Activated T-cell treated with anti-CD3 and anti-CD28 coated beads for 4 hours (primary cell): ENCODE data around the gene ATG5.
"Not testable (repeated sequence)": the region's sequence is repeated elsewhere in the genome, so short reads cannot be mapped to it uniquely, and the experiment has no call there.

Experiments used
- DNase-seq: peaks from one replicate; pipeline ENCODE4 v3.0.0-alpha.2; 2020

The ATG5 gene

DNA sequence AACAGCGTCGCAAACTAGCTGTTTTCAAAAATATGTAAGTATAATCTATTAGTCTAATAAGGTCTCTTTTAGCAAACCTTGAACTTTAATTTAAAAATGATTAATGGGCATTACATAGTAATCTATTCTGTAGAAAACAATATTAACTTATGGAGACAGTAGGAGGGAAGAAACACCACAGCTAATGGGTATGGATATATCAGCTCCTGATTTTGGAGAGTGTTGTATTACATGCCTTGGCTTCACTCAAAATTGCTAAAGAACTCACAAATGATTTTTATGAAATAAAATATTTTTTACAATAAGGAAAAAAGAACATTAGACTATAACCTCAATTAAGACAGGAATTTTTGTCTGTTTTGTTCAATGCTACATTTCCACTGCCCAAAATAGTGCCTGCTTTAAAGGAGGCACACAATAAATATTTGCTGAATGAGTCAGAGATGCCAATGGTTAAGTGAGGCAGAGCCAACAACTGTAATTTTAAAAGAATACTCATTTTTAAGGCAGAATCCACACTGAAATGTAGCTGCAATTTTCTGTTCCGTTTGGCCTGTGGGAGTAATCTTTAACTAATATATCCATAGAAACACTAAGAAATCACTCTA lies 15.7 kb downstream of the ATG5 start:
- no peak for DNase-seq

DNA sequence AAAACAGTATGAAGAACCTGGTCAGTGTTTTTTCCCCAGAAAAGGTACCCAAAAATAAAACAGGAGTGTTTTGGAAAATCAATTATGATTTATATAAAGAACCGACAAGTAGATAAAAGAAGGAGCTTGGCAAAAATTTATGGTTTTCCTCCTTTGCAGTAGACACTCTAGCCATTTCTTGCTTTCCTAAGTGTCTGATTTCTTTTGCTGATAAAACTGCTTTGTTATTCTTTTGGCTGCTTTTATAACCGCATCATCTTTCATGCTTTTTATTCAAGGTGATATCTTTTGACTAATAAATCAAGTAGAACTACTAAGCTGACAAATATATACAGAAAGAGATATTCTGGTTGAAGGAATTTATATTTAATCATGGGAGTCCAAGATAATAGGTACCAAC lies 16.6 kb downstream of the ATG5 start:
- DNase-seq, result no peak

DNA sequence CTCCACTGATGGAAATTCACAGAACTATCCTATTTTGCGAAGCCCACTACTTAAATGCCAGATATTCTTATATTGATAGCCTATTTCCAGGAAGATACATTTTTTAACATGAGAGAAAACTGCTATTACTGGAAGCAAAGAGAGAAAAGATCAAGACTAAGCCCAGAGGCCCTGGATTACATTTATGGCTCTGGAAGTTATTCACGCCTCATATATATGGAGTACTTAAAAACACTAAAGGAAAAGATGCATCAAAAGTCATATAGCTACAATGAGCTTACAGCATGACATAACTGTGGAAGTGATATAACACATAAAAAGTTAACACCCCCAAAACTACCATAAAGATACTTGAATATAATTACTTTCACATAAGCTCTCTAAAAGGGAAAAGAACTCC lies 19.8 kb downstream of the ATG5 start:
- DNase-seq, result no peak

DNA sequence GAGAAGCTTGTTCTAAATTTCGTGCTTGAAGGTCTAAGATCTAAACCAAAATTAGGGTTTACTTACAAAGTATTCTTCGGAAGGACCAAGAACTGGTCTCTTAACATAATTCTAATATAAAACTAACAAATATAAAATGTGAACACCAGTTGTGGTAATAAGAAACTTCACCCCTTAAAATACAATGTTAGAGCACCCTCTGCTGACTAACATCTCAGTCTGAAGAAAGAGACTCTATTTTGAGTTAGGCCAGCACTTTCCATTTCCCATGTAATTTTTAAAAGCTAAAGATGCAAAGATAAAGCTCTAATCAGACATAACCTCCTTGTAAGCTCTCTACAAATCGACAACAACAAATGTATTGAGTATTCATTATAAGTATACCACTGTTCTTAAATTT lies 24.6 kb downstream of the ATG5 start:
- no peak for DNase-seq

DNA sequence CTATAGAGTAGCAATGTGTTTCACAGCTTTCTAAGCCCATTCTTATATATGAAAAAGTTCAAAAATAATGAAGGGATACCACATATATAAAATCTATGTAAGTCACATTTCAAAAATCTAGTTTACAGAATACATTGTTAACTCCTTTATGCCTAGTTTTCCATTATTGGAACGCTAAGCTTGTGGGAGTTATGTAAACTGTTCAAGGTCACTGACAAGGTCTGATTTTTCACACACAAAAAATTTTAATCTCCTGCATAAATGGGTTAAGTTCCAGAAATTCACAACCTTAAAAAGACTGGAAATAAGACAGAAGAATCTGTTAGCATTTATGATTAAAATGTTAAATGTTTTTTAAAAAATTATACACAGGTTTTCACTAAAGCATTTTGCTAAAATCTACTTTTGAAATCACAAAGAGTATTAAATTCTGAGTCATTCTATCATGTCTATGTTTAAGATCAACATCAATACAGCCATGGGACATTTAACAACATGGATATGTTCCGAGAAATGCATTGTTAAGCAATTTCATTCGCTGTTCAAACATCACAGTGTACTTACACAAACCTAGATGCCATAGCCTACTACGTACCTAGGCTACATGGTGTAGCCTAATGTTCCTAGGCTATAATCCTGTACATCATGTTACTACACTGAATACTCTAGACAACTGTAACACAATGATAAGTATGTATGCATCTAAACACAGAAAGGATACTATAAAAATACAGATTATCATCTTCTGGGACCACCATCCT lies 25.4 kb downstream of the ATG5 start:
- DNase-seq, result no peak

DNA sequence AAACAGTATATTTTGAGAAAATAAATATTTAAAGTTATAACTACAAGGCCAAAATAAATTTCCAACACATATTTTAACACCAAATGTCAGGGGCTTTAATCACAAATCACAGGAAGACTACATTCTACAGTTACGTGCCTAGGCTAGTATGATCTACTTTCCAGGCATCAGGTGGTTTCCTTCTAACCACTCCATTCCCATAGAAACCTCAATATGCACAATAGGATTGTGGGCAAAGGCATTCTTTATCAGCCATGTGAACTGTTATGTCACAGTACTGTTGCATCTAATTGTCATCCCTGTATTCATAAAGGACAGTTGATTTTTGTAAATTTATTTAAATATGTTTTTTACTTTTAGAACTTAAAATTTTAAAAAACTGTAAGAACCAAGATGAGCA lies 32.4 kb downstream of the ATG5 start:
- no peak for DNase-seq

DNA sequence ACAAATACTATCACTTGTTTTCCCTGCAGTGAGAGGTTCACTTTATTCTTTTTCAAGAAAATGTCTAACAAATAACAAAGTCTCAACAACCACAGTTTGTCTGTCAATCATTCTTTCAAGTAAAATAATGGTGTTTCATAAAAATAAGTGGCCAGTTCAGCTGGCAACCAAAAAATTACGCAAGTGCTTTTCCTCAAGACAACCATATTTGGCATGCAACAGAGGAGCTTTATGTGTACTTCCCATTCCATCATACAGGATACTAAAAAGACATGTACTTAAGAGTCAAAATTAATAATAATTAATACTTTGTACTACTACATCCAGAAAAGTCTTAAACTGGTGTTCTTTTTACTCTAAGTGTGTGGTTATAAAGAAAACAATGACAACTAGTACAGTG lies 34.6 kb downstream of the ATG5 start:
- no peak for DNase-seq

DNA sequence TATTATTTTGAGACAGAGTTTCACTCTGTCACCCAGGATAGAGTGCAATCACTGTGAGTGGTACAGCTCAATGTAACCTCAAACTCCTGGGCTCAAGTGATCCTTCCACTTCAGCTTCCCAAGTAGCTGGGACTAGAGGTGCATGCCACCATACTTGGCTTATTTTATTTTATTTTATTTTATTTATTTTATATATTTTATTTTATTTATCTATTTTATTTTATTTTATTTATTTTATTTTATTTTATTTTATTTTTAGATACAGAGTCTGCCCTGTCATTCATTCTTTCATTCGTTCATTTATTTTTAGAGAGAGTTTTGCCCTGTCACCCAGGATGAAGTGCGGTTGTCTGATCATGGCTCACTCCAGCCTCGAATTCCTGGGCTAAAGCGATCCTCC lies 35.5 kb downstream of the ATG5 start:
- DNase-seq, result no peak

DNA sequence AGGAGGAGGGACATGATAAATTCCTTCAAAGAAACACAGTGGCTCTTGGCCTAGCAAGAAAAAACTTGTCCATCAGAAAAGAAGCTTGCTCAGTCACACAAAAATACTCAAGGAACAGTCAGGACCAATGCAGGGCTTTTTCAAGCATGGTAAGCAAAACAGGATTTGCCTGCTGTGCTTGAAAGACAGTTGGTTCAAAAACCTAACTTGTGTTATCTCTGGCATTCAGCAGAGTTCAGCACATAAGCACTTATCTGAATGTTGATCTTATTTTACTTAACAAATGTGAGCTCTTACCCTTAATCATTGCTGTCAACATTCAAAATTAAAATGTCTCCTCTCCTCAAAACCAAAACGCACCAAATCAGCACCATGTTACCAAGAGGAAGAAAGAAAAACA lies 38.3 kb downstream of the ATG5 start:
- DNase-seq, result no peak

DNA sequence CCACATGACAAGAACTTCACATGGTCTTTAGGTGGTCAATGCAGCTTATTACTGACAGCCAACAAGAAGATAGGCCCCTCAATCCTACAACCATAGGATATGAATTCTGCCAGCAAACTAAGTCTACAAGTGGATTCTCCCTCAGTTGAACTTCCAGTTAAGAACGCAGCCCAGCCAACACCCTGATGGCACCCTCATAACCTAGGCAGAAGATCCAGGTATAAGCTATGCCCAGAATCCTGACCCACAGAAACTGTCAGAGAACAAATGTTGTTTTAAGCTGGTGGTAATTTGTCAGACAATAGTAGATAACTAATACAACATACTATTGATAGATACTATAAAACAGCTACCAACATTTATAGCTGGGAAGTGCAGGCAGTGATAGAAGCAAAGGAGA lies 38.8 kb downstream of the ATG5 start:
- DNase-seq, result no peak

DNA sequence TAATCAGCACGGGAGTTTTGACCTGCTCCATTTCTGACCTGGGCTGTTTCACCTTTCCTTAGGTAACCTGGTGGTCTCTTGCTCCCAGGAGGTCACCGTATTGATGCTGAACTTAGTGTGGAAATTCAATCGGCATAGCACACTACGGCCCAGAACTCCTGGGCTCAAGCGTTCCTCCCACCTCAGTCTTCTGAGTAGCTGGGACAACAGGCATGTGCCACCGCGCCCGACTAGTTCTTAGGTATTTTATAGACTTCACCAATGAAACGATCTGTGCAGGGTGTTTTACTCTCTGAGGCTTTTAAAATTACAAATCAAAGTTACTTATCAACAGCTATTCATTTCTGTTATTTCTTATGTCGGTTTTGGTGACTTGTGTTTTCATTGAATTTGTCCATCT lies 42.1 kb downstream of the ATG5 start:
- DNase-seq, result no peak

DNA sequence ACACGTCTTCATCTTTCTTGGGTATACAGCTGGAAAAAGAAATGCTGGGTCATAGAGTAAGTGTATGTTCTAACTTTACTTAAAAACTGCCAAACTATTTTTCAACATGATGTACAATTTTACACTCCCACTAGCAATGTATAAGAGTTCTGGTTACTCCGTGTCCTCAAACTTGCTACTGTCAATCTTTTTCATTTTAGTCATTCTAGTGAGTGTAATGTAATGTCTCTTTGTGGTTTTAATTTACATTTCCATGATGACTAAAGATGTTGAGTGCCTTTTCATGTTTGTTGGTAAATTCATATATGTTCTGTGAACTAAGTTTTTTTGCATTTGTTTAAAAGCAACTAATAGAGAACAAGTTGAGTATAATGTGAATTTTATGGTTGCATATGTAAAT lies 43.9 kb downstream of the ATG5 start:
- no peak for DNase-seq

DNA sequence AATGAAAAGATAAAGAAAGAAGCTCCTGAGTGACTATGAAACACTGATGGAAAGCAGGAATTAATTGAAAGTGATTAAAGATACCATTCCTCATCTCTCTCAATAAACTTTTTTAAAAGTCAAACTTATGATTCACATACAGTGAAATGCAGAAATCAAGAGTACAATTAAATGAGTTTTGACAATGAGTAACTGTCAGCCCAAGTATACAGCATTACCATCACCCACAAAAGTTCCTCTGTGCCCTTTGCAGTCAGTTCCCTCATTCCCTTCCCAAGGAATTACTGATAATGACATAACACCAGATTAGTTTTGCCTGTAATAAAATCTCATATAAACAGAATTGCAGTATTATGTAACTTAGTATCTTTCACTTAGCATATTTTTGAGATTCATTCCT lies 44.5 kb downstream of the ATG5 start:
- no peak for DNase-seq

DNA sequence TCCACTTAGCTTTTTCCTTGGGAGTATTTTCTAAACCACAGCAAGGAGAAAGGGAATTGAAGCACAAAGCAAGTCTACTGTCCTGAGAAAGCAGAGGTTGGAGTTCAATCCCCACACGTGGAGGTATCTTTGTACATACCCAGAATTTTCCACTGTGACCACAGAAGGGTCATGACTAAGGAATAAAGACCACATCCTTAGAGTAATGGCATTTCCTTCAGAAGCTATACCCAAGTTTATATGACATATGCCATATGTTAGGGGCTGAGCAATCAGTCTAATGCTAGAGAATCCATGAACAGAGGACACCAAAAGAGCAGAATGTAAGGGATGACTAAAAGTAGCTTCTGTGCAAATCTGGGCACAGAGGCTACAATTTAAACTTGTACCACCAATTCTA lies 46.4 kb downstream of the ATG5 start:
- no peak for DNase-seq

DNA sequence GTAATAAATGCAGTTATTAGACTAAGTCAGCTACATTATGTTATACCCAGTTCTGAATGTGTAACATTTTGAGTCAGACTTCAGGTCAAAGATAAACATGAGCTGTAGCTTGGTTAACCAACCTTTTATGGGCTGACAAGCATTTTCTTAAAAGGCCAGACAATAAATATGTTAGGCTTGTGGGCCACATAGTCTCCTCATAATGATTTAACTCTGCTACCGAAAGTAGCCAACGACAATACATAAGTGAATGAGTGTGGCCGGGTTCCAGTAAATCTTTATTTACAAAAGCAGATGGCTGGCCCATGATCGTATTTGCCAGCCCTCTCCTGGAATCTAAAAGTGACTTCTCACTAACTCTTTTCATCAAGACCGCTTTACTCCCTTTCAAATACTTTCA lies 49.9 kb downstream of the ATG5 start:
- no peak for DNase-seq

DNA sequence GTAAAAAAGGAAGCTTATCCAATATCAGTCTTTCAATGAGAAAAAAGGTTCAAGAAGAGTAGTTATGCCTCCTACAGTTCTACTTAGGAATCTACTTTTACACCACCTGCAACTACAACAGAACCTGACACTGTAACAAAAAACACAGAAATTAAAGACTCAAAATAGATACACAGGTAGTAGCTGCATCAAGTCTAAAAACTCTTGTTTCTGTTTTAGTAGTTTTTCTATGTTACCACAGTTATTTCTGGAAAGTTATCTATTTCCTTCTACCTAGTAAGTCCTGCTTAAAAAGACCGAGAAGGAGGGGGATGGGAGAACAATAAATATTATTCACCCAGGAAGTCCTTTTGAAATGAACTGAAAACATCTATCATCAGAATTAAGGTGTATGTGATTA lies 52.5 kb downstream of the ATG5 start:
- DNase-seq, result no peak

DNA sequence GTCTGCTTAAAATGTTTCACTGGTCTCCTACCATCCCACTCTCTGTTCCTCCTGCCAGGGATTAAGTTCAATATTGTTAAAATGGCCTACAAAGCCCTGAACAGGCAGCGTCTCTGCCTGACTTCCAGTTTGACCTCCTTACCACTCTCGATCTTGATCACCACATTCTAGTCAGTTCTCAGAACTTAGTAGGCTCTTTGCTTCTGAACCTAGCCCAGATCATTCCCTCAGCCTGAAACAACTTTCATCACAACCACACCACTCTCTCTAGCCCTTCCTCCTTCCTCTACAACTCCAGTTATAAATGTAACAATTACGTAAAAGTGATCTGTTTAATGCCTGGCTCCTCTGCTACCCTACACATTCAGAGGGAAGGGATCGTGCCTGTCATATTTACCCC lies 53.3 kb downstream of the ATG5 start:
- DNase-seq, result no peak

DNA sequence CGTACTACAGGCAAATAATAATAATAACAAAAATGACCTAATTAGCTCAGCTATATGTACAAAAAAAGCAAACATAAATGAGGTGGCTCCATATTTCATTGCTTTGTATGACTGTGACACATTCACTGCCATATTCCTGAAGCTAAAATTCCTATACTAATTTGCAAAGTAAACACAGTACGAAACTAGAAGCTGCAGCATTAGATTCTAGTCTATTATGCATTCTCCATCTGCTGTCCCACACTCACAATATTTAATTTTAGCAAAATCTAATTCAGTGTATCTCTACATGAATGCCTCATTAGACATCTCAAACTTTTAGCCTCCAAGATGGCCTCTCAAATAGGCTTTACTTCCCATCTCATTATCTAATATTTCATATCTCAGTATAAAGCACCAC lies 55.1 kb downstream of the ATG5 start:
- DNase-seq, result no peak

DNA sequence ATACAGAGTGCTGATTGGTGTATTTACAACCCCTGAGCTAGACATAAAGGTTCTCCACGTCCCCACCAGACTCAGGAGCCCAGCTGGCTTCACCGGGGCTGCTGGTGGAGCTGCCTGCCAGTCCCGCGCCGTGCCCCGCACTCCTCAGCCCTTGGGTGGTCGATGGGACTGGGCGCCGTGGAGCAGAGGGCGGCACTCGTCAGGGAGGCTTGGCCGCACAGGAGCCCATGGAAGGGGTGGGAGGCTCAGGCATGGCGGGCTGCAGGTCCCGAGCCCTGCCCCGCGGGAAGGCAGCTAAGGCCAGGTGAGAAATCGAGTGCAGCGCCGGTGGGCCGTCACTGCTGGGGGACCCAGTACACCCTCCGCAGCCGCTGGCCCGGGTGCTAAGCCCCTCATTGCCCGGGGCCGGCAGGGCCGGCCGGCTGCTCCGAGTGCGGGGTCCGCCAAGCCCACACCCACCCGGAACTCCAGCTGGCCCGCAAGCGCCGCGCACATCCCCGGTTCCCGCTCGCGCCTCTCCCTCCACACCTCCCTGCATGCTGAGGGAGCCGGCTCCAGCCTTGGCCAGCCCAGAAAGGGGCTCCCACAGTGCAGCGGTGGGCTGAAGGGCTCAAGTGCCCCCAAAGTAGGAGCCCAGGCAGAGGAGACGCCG lies 56.2 kb downstream of the ATG5 start:
- DNase-seq, result not testable (repeated sequence)

DNA sequence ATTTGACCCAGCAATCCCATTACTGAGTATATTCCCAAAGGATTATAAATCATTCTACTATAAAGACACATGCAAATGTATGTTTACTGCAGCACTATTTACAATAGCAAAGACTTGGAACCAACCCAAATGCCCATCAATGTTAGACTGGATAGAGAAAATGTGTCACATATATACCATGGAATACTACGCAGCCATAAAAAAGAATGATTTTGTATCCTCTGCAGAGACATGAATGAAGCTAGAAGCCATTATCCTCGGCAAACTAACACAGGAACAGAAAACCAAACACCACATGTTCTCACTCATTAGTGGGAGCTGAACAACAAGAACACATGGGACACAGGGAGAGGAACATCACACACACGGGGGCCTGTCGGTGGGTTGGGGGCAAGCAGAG lies 57.1 kb downstream of the ATG5 start:
- not testable (repeated sequence) for DNase-seq

DNA sequence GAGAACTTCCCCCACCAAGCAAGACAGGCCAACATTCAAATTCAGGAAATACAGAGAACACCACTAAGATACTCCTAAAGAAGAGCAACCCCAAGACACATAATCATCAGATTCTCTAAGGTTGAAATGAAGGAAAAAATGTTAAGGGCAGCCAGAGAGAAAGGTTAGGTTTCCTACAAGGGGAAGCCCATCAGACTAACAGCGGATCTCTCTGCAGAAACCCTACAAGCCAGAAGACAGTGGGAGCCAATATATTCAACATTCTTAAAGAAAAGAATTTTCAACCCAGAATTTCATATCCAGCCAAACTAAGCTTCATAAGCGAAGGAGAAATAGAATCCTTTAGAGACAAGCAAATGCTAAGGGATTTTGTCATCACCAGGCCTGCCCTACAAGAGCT lies 61.1 kb downstream of the ATG5 start:
- not testable (repeated sequence) for DNase-seq

DNA sequence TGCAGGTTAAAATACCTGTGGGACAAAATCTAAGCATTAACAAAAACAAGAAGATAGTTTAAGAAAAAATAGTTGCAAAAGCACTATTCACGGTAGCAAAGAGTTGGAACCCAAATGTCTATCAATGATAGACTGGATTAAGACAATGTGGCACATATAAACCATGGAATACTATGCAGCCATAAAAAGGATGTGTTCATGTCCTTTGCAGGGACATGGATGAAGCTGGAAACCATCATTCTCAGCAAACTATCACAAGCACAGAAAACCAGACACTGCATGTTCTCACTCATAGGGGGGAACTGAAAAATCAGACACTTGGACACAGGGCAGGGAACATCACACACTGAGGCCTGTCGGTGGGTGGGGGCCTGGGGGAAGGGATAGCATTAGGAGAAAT lies 65.8 kb downstream of the ATG5 start:
- not testable (repeated sequence) for DNase-seq

DNA sequence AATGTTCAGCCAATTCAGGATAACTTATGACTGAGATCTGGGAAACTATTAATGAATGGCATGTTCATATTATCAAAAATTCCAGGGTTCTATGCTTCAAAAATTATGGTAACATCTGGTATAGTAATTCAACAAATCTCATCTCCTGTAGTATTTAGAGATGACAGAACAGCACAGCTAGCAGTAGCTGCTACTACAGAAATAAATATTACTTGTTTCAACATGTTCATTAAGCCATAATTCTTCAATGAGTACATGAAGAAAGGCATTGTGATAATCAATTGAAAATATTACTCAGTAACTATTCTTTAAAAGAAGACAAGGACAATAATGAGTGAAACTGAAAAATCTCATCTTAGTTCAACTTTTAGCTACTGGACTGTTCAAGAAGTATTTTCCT lies 66.8 kb downstream of the ATG5 start:
- no peak for DNase-seq

DNA sequence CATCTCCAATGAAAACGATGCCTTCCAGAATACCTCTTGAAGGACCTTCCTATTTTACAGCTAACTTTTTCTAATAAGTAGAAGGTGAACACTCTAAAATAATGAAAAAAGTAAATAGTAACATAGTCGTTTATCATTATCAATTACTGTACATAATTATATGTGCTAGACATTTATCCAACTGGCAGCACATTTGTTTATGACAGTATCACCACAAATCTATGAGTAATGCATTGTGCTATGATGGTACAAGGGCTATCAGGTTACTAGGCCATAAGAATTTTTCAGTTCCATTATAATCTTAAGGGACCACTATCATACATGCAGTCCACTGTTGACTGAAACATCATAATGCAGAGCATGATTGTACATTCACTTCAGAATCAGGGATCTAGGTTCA lies 68.4 kb downstream of the ATG5 start:
- DNase-seq, result no peak
